Stimulated activated CD4-positive, alpha-beta T cell treated with anti-CD3 and anti-CD28 coated beads, Interleukin-15, amount 100 ng/mL, for 1 hour (primary cell): ENCODE results near the gene EDEM2.
"Not testable (repeated sequence)": the region's sequence is repeated elsewhere in the genome, so short reads cannot be mapped to it uniquely, and the experiment has no call there.

ENCODE experiments used
- DNase-seq, 2 donors: peaks; one replicate each; pipeline ENCODE4 v3.0.0-alpha.2; 2020; ENCODE audit warnings: low read depth in 1 of 2, low spot score in 1 of 2

Gene EDEM2

DNA sequence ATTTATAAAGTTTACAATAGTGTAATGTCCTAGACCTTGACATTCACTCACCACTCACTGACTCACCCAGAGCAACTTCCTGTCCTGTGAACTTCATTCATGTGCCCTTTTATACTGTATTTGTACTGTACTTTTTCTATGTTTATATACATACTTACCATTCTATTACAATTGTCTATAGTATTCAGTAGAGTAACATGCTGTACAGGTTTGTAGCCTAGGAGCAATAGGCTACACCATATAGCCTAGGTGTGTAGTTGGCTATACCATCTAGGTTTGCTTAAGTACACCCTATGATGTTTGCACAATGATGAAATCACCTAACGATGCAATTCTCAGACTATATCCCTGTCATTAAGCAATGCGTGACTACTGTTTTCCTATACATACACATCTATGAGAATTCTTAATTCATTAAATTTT, 17.5 kb downstream of the EDEM2 start:
- DNase-seq = no peak

GRCh38 chr20:35125753-35126152, 21.4 kb downstream of the EDEM2 start:
- no peak for DNase-seq

DNA sequence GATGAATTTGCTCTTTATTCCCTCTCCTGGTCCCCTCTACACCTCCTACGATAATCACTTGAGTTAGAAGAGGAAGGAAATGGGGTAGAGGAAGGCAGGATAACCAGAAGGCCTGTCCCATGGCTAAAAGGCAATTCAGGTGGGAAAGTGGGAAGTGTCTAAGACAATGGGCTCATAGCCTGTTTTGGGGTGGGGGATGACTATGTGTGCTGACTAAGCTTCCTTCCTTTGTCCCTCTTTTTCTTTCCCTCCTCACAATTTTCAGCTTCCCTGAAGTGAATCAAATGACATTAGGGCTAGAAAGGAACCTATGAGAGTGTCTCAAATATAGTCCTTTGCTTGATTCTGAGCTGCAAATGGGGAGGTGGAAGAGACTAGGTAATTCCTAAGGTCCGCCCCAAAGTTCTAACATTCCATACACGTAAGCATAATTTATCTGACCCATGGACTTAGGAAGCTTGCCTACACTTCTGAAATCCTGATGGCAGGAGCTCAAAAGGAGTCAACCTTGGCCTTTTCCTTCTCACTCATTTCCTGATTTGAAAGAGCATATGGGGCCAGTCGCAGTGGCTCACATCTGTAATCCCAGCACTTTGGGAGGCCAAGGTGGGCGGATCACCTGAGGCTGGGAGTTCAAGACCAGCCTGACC, 24.3 kb downstream of the EDEM2 start:
- no peak for DNase-seq

DNA sequence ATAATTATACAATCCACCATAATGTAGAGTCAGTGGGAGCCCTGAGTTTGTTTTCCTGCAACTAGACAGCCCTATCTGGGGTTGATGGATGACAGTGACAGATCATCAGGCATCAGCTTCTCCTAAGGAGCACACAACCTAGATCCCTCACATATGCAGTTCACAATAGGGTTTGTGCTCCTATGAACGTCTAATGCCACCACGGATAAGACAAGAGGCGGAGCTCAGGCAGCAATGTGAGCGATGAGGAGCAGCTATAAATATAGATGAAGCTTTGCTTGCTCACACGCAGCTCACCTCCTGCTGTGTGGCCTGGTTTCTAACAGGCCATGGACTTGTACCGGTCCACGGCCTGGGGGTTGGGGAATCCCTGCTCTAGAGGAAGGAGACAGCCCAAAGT, 25.9 kb downstream of the EDEM2 start:
- no peak for DNase-seq

DNA sequence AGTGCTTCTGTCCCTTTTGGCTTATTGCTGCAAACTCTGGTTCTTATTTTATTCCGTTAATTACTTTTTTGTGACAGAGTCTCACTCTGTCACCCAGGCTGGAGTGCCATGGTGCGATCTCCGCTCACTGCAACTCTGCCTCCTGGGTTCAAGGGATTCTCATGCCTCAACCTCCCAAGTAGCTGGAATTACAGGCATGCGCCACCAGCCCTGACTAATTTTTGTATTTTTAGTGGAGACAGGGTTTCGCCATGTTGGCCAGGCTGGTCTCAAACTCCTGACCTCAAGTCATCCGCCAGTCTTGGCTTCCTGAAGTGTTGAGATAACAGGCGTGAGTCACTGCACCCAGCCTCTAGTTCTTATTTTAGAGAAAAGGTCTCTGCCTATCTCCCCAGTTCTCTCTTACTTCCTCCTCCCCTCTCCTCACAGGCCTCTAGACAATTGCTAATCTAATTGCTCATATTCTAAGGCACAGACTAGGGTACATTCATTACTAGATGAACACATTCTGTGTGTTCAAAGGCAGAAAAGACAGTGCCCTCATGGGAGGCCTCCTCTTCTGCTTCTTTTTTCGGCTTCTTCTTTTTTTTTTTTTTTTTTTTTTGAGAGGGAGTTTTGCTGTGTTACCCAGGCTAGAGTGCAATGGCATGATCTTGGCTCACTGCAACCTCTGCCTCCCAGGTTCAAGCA, 27.0 kb downstream of the EDEM2 start:
- no peak for DNase-seq

GRCh38 chr20:35117629-35118028, 29.5 kb downstream of the EDEM2 start:
- DNase-seq = no peak

- no peak for DNase-seq
Measured at GRCh38 chr20:35117196-35117595, 29.9 kb downstream of the EDEM2 start.

DNA sequence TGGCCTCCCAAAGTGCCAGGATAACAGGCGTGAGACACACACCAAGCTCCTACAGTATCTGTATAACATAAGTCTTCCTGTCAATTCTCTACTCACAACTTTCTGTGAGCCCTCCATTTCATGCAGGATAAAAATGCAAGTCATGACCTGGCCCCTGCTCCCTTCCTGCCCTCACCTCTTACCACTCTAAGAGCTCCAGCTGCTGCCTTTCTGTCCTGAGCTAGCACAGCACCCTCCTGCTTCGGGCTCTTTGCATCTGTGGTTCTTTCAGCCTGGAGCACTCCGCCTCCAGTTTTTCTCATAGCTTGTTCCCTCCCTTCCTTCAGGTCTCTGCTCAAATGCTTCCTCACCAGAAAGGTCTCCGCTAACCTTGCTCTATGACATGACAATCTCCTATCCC, 30.9 kb downstream of the EDEM2 start:
- no peak for DNase-seq

DNA sequence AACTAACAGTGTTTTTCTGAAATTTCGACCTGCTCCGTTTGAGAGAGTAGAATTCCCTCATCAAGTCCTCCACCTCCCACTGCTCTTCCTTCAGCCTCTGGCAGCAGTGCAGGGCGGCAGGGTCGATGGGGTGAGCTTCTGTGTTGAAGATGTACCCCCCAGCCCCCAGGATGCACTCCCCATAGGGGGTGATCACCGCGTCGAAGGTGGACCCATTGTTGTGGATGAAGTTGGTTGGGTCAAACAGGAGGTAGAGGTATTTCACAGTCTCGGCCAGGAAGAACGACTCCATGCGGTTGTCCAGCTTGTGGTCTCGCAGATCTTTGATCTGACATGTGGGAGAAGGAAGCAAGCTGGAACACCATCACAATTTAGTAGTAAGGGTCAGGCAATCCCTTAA, 31.5 kb downstream of the EDEM2 start:
- DNase-seq = no peak

- DNase-seq = not testable (repeated sequence)
Measured at GRCh38 chr20:35112276-35112675, 34.9 kb downstream of the EDEM2 start.

DNA sequence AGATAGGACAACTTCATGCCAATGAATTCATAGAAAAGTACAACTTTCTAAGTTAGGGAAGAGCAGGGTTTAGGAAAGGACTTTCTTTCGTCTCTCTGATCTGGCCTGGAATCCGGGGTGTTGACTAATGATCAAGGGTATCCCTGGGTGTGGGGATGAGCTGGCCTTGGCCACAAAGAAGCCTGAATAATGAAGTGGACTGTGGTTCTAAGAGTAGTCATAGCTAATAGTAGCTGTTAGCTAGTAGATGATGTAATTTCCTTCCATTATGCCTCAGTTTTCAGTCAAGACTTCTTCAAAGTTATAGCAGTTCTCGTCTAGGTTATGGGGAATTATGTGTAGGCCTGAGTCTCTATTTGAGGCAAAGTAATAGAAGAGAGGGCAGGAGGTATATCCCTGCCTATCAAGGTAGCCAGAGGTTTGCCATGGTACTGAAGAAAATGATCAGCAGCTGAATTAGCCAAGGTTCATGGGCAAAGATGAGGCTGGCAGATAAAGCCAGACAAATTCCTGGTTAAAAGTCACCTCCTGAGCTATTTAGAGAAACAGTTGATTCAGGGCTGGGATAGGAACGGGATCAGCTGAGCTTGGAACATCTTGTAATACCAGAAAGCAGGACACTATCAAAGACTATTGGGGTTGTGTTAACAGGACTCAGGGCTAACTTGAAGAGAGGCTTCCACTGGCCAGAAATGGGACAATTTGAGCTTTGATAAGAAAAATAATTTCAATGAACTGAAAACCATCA, 35.8 kb downstream of the EDEM2 start:
- DNase-seq = no peak

DNA sequence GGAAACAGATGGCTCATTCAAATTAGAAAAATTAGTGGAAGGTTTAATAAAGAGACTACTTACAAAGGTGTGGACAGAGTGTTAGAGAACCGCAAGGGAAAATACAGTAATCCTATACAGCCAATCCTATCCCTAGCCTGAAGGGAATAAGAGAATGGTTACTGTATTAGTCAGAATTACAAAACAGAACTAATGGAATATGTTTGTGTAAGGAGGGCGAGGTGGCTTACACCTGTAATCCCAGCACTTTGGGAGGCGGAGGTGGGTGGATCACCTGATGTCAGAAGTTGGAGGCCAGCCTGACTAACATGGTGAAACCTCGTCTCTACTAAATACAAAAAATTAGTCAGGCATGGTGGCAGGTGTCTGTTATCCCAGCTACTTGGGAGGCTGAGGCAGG, 38.2 kb downstream of the EDEM2 start:
- DNase-seq = no peak

GRCh38 chr20:35106827-35107380, 40.2 kb downstream of the EDEM2 start:
- no peak for DNase-seq

GRCh38 chr20:35104685-35105295, 42.3 kb downstream of the EDEM2 start:
- no peak for DNase-seq

DNA sequence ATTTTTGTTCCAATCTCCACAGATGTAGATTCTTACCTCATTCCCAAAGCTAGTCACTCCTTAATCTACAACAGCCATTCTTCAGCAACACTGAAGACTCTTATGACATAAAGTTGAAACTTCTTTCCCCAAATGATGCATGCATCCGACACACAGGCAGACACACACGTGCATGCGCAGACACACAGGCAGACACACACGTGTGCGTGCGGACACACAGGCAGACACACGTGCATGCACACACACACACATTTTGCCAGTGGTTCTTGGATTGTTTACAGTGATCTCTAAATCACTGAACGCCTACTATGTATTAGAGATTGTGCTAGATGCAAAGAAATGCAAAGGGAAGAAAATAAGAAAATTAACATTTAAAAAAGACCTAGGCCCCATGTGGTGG, 45.5 kb downstream of the EDEM2 start:
- no peak for DNase-seq

DNA sequence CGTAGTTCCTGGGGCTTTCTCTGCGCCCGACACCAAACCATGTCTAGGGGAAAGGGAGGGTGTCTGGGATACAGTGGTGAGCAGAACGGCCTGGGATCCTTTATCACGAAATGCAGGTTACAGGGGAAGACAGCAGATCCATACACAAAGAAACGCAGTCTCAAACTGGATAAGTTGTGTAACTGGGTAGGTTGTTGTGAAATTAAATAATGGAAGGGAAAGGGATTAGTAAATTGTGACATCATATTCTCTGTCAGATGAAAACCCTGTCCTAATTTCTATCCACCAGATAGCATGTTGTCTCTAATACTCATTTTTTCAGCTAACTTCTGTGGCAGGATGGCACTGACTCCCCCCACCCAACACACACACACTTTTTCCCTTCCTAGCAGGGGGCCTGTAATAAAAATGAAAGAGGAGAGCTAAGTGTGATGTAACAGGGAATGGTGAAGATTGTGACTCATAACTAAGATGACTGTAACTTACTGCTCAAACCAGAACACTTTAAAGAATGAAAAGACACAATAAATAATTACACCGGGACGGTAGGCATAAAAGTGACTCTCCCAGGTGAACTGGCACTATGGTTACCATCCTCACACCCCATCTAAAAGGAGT, 53.8 kb downstream of the EDEM2 start:
- peak in 1 of 2 donors; percentile 10 for DNase-seq

GRCh38 chr20:35092524-35093266, 54.4 kb downstream of the EDEM2 start, which contains the start of gene TRPC4AP:
TSS of gene TRPC4AP (minus strand) at chr20:35092807. CDS start at chr20:35092781, 26 bp downstream.
- DNase-seq = peak; percentile 78 to 86

DNA sequence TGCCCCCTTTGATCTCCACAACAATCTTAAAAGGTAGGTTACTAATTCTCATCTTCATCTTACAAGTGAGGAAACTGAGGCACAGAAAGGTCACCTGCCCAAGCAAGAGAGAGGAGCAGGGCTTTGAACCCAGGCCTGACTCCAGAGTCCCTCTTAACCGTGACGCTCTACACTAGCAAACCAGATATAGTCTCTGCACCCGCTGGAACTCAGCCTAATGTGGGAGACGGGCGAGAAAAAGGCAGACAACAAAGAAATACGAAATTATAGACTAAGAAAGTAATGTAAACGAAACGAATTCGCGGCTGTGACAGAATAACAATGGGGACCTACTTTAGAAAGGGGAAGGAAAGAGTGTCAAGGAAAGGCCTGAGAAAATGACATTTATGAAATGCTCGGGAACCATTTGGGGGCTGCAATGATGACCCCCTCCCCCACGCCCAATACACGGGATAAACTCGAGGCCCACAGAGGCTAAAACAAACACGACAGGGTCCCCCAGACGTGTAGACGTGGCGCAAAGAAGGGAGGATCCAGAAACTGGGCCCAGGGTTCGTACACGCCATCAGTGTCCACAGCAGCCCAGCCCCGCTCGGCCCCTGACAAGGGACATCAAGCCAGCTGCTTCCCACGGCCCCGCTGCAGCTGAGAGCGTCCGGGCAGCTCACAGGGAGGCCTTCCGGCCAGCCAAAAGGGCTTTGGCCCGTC, 55.2 kb downstream of the EDEM2 start:
- DNase-seq = no peak
